Mucosa of descending colon (tissue), 3 donors: ENCODE data around the gene SORCS2. TPM values are rescaled to one million over a fixed set of nuclear protein-coding genes. Genes with fewer than 3 reads are reported as not detected.

Source experiments
- ATAC-seq: fragments of 200-7000 bp; cut with Tn5 transposase; one replicate; pipeline ENCODE4 v1.9.1; 2020; ENCODE audit warnings: mild to moderate bottlenecking, moderate library complexity
- DNase-seq, 3 donors: peaks; one replicate each; pipeline ENCODE4 v3.0.0-alpha.2; 2020
- H3K36me3 ChIP-seq: fragments of 200-600 bp; one replicate; pipeline ENCODE4 v1.8.0; 2021; ENCODE audit warnings: low read depth, mild to moderate bottlenecking
- H3K4me1 ChIP-seq: fragments of 200-600 bp; one replicate; pipeline ENCODE4 v1.8.0; 2021; ENCODE audit warnings: low read depth, mild to moderate bottlenecking
- H3K4me3 ChIP-seq: fragments of 200-600 bp; one replicate; pipeline ENCODE4 v1.8.0; 2021; ENCODE audit warnings: mild to moderate bottlenecking
- H3K9me3 ChIP-seq: fragments of 200-600 bp; one replicate; pipeline ENCODE4 v1.8.0; 2021; ENCODE audit warnings: mild to moderate bottlenecking
- CTCF ChIP-seq: fragments of 200-600 bp; IDR thresholded peaks from one replicate; pipeline ENCODE4 v1.8.0; 2022; ENCODE audit warnings: antibody characterized with exemption, mild to moderate bottlenecking
- intact Hi-C, 2 donors: fragments of 100-400 bp; cut with DNase I in 1 of 2; cut with micrococcal nuclease in 1 of 2; formaldehyde crosslinking; loops; one replicate each; pipeline versions ENCODE4 v1.11.0 to v1.11.1; 2022; cut with DNase I, micrococcal nuclease
- total RNA-seq, 3 donors: library from RNA; stranded (reverse); fragmentation: NEBNext Ultra II Directional in 2 of 3; extraction: Animal tissue kit (Norgen Biotek cat#: 25700) in 2 of 3; gene quantifications; one replicate each; pipeline versions ENCODE4 v1.2.1 to v1.2.4, GENCODE V29; 2021 to 2023
- donor health status: DM: no; HTN: no; CAD: no; lungs with moderate emphysema.
- donor health status: DM: no; HTN: no; CAD: no.
- donor health status: DM: no; HTN: yes; CAD: no.

Gene SORCS2
- total RNA-seq, 3 donors from 2014 or later, result 0.20 to 3.1 (median 1.5) TPM

GRCh38 chr4:7301846-7302630 lies 109.7 kb downstream of the SORCS2 start:
- Histone ChIP-seq H3K4me1 (no peaks in the 10 kb centered on the region), H3K4me3 (no peak overlapping the region), H3K9me3 (no peaks in the 10 kb centered on the region), H3K36me3 (no peaks in the 10 kb centered on the region)
- no peak for TF ChIP-seq CTCF
- no peak for ATAC-seq
- DNase-seq, result peak in 1 of 3 donors; percentile 24
- intact Hi-C loops, result no loop called here

- Histone ChIP-seq H3K9me3 (no peaks in the 10 kb centered on the region), H3K36me3 (no peaks in the 10 kb centered on the region), H3K4me3 (no peak overlapping the region), H3K4me1 (no peaks in the 10 kb centered on the region)
- TF ChIP-seq CTCF, result no peak
- intact Hi-C loops, result no loop called here
- DNase-seq (no peak), ATAC-seq (no peak)
Observed at GRCh38 chr4:7302781-7303404, 110.6 kb downstream of the SORCS2 start.

- no peaks in the 10 kb centered on the region for H3K4me1 ChIP-seq
- no peaks in the 10 kb centered on the region for H3K36me3 ChIP-seq
- peak in 1 of 3 donors; percentile 22 for DNase-seq
- TF ChIP-seq CTCF, result no peak
- intact Hi-C loops, result no loop called here
- ATAC-seq, result no peak
- no peaks in the 10 kb centered on the region for H3K9me3 ChIP-seq
- H3K4me3 ChIP-seq, result no peak overlapping the region
Observed at GRCh38 chr4:7303561-7303960, 111.2 kb downstream of the SORCS2 start.

GRCh38 chr4:7304436-7304835 lies 112.1 kb downstream of the SORCS2 start:
- DNase-seq (peak in 1 of 3 donors; percentile 15), ATAC-seq (no peak)
- Histone ChIP-seq H3K4me1 (no peaks in the 10 kb centered on the region), H3K36me3 (no peaks in the 10 kb centered on the region), H3K9me3 (no peaks in the 10 kb centered on the region), H3K4me3 (no peak overlapping the region)
- TF ChIP-seq CTCF, result no peak
- intact Hi-C loops, result no loop called here

GRCh38 chr4:7306021-7306965 lies 114.0 kb downstream of the SORCS2 start:
- ATAC-seq, result no peak
- Histone ChIP-seq H3K4me1 (no peaks in the 10 kb centered on the region), H3K36me3 (no peaks in the 10 kb centered on the region), H3K9me3 (no peaks in the 10 kb centered on the region), H3K4me3 (no peak overlapping the region)
- intact Hi-C loops, result no loop called here
- TF ChIP-seq CTCF, result no peak
- peak in 1 of 3 donors; percentile 37 for DNase-seq
